Mammary epithelial cell (primary cell): ENCODE results near the gene ZNF329.

Experiments used
- CTCF ChIP-seq, 2 donors: IDR thresholded peaks in 1 of 2; conservative IDR thresholded peaks in 1 of 2; 2 replicates each; pipeline ENCODE4 v1.5.1; 2011 to 2012; ENCODE audit warnings: inconsistent platforms in 2 of 2, low read length in 2 of 2, mild to moderate bottlenecking in 2 of 2, control low read depth in 1 of 2, low read depth in 1 of 2; ENCODE audit not compliant: insufficient read depth in 1 of 2; ENCODE audit errors: extremely low read depth in 1 of 2
- EZH2 ChIP-seq: IDR thresholded peaks from 2 replicates; pipeline ENCODE4 v1.6.1; 2012; ENCODE audit warnings: low read length, inconsistent platforms, borderline replicate concordance

GRCh38 chr19:58083021-58083420 is 67.6 kb downstream of the ZNF329 start:
- TF ChIP-seq CTCF (conservative IDR thresholded peaks at IDR 0.05 in 1 of 2, IDR thresholded peaks at IDR 0.05 in 1 of 2; ENCODE audit: extremely low read depth in 1 of 2, insufficient read depth in 1 of 2, low read depth in 1 of 2, low read length in 2 of 2) (no peak), EZH2 (no peak)
